IMR-90 (cell line): ENCODE data around the gene PEX5. TPM values are rescaled to one million over a fixed set of nuclear protein-coding genes. Genes with fewer than 3 reads are reported as not detected.

Source experiments
- ATAC-seq: fragments of 200-7000 bp; cut with Tn5 transposase; 2 replicates; pipeline ENCODE4 v1.9.1; 2020; ENCODE audit warnings: low read depth, mild to moderate bottlenecking, moderate library complexity
- BruUV-seq: library from RNA; stranded (reverse); fragments of 400-500 nt; replicated peaks from 2 replicates; lab custom pipeline; 2021; lab: Mats Ljungman, UMichigan
- CTCF ChIA-PET: fragments of 300-600 bp; formaldehyde crosslinking; extraction: SDS; loops from one replicate; lab custom pipeline; 2021; ENCODE audit warnings: antibody characterized with exemption; lab: Yijun Ruan, JAX
- POLR2A ChIA-PET: fragments of 300-600 bp; sonication (Branson Sonifier 250); formaldehyde crosslinking; loops from one replicate; lab custom pipeline; 2022; ENCODE audit warnings: antibody characterized with exemption; ENCODE audit not compliant: unreplicated experiment; lab: Charles Lee
- DNase-seq: peaks from one replicate; pipeline ENCODE4 v3.0.0; 2013
- H2AFZ ChIP-seq: replicated peaks from 2 replicates; pipeline ENCODE3; 2013; ENCODE audit warnings: low read length, mild to moderate bottlenecking; ENCODE audit not compliant: poor library complexity
- H2AK5ac ChIP-seq: 2 replicates; pipeline ENCODE4 v1.6.1; 2013; ENCODE audit warnings: low read depth, low read length, inconsistent platforms
- H2AK9ac ChIP-seq: replicated peaks from 2 replicates; pipeline ENCODE3; 2013; ENCODE audit warnings: mild to moderate bottlenecking, low read depth, low read length, moderate library complexity; ENCODE audit not compliant: poor library complexity
- H2BK120ac ChIP-seq: 2 replicates; pipeline ENCODE4 v1.6.1; 2013; ENCODE audit warnings: low read depth, low read length, inconsistent platforms
- H2BK15ac ChIP-seq: 3 replicates; pipeline ENCODE4 v1.6.1; 2013; ENCODE audit warnings: low read depth, low read length, inconsistent platforms
- H2BK20ac ChIP-seq: 2 replicates; pipeline ENCODE4 v1.6.1; 2013; ENCODE audit warnings: low read depth, mild to moderate bottlenecking, inconsistent platforms, low read length, moderate library complexity
- H2BK5ac ChIP-seq: 2 replicates; pipeline ENCODE4 v1.6.1; 2013; ENCODE audit warnings: mild to moderate bottlenecking, low read depth, low read length, inconsistent platforms; ENCODE audit not compliant: poor library complexity, severe bottlenecking
- H3K14ac ChIP-seq: replicated peaks from 2 replicates; pipeline ENCODE4 v1.6.1; 2013; ENCODE audit warnings: low read depth, low read length, inconsistent platforms
- H3K18ac ChIP-seq: 2 replicates; pipeline ENCODE4 v1.6.1; 2013; ENCODE audit warnings: low read depth, low read length, control low read depth
- H3K23ac ChIP-seq: 2 replicates; pipeline ENCODE4 v1.6.1; 2013; ENCODE audit warnings: low read depth, low read length, inconsistent platforms
- H3K27ac ChIP-seq: 2 replicates; pipeline ENCODE4 v1.5.1; 2013; ENCODE audit warnings: mild to moderate bottlenecking, control low read depth, low read length; ENCODE audit not compliant: insufficient read depth
- H3K27me3 ChIP-seq: 2 replicates; pipeline ENCODE4 v1.6.1; 2013; ENCODE audit warnings: low read length; ENCODE audit not compliant: control insufficient read depth, insufficient read depth
- H3K36me3 ChIP-seq: 2 replicates; pipeline ENCODE4 v1.6.1; 2013; ENCODE audit warnings: low read length, mixed read lengths; ENCODE audit not compliant: control insufficient read depth, insufficient read depth
- H3K4ac ChIP-seq: 2 replicates; pipeline ENCODE4 v1.6.1; 2013; ENCODE audit warnings: low read depth, low read length, inconsistent platforms
- H3K4me1 ChIP-seq: 2 replicates; pipeline ENCODE4 v1.6.1; 2013; ENCODE audit warnings: low read length, mixed read lengths; ENCODE audit not compliant: control insufficient read depth, insufficient read depth
- H3K4me2 ChIP-seq: 2 replicates; pipeline ENCODE4 v1.6.1; 2013; ENCODE audit warnings: low read depth, mild to moderate bottlenecking, control low read depth, low read length, moderate library complexity
- H3K4me3 ChIP-seq: 2 replicates; pipeline ENCODE4 v1.5.1; 2013; ENCODE audit warnings: low read depth, mild to moderate bottlenecking, control low read depth, low read length, moderate library complexity; ENCODE audit not compliant: insufficient read depth
- H3K56ac ChIP-seq: 2 replicates; pipeline ENCODE4 v1.6.1; 2013; ENCODE audit warnings: low read length, inconsistent platforms; ENCODE audit not compliant: insufficient read depth; ENCODE audit errors: extremely low read depth
- H3K79me1 ChIP-seq, 2 experiments: 2 replicates each; pipeline ENCODE4 v1.6.1; 2013; ENCODE audit warnings: low read length in 2 of 2, inconsistent platforms in 1 of 2, low read depth in 1 of 2
- H3K9ac ChIP-seq: 2 replicates; pipeline ENCODE4 v1.6.1; 2013; ENCODE audit warnings: low read depth, low read length, control low read depth
- H3K9me1 ChIP-seq: 2 replicates; pipeline ENCODE4 v1.6.1; 2013; ENCODE audit warnings: low read length, inconsistent platforms; ENCODE audit not compliant: insufficient read depth
- H3K9me3 ChIP-seq: 2 replicates; pipeline ENCODE4 v1.6.1; 2013; ENCODE audit warnings: low read length; ENCODE audit not compliant: control insufficient read depth, insufficient read depth
- H4K20me1 ChIP-seq: 2 replicates; pipeline ENCODE4 v1.6.1; 2013; ENCODE audit warnings: low read length, inconsistent platforms; ENCODE audit not compliant: insufficient read depth
- H4K5ac ChIP-seq: 2 replicates; pipeline ENCODE4 v1.6.1; 2013; ENCODE audit warnings: mild to moderate bottlenecking, low read depth, low read length, control low read depth
- H4K8ac ChIP-seq, 2 experiments: 2 replicates each; pipeline ENCODE4 v1.6.1; 2013; ENCODE audit warnings: low read depth in 2 of 2, low read length in 2 of 2, control low read depth in 1 of 2, inconsistent platforms in 1 of 2
- H4K91ac ChIP-seq: 2 replicates; pipeline ENCODE4 v1.6.1; 2013; ENCODE audit warnings: low read depth, low read length, inconsistent platforms; ENCODE audit not compliant: insufficient read depth
- BHLHE40 ChIP-seq: fragments of 150-350 bp; IDR thresholded peaks from 2 replicates; pipeline ENCODE4 v1.6.1; 2016; ENCODE audit warnings: mild to moderate bottlenecking, low read depth, low read length
- CHD1 ChIP-seq: IDR thresholded peaks from 2 replicates; pipeline ENCODE4 v1.6.1; 2012; ENCODE audit warnings: low read depth, low read length, improper control_type of control experiment
- CTCF ChIP-seq: conservative IDR thresholded peaks from 2 replicates; pipeline ENCODE4 v1.5.1; 2012; ENCODE audit warnings: mild to moderate bottlenecking, low read depth, low read length, improper control_type of control experiment
- FOS ChIP-seq: fragments of 150-350 bp; IDR thresholded peaks from 2 replicates; pipeline ENCODE4 v1.6.1; 2016; ENCODE audit warnings: low read depth, low read length
- MXI1 ChIP-seq: IDR thresholded peaks from 2 replicates; pipeline ENCODE4 v1.6.1; 2012; ENCODE audit warnings: low read depth, mild to moderate bottlenecking, low read length, moderate library complexity, borderline replicate concordance
- RAD21 ChIP-seq: IDR thresholded peaks from 2 replicates; pipeline ENCODE4 v1.6.1; 2012; ENCODE audit warnings: low read length, improper control_type of control experiment
- RFX5 ChIP-seq: IDR thresholded peaks from 2 replicates; pipeline ENCODE4 v1.8.0; 2012; ENCODE audit warnings: low read depth, mild to moderate bottlenecking, low read length, moderate library complexity
- WGBS, 2 experiments: methylation state at CpG; one replicate each; pipeline versions ENCODE4 v1.1.5 to v1.1.7; 2013; ENCODE audit warnings: missing lambda C conversion rate in 2 of 2; ENCODE audit not compliant: insufficient read length in 1 of 2; ENCODE audit errors: extremely low coverage in 2 of 2; 5-methylcytosine and 5-hydroxymethylcytosine counted together
- dilution Hi-C: fragments of 300-500 bp; cut with HindIII; formaldehyde crosslinking; loops from one replicate; pipeline ENCODE4 v1.14.3; 2018; ENCODE audit warnings: low sequenced_read_pairs; ENCODE audit not compliant: unreplicated experiment
- in situ Hi-C: fragments of 300-500 bp; cut with MboI; formaldehyde crosslinking; loops from 3 replicates; pipeline ENCODE4 v1.14.3; 2019; ENCODE audit warnings: low sequenced_read_pairs, inconsistent platforms, mixed read lengths
- intact Hi-C: fragments of 100-400 bp; cut with micrococcal nuclease; formaldehyde crosslinking; loops from 2 replicates; pipeline ENCODE4 v1.10.0; 2022
- polyA plus RNA-seq, 3 experiments: library from polyadenylated mRNA; depleted of rRNA; stranded (reverse); fragments of >200 nt; gene quantifications; 2 replicates each; pipeline ENCODE4 v1.2.3, GENCODE V29; 2012; ENCODE audit warnings: low replicate concordance in 1 of 3
- total RNA-seq: library from RNA; depleted of rRNA; stranded (reverse); fragments of >200 nt; gene quantifications from 2 replicates; pipeline ENCODE4 v1.2.3, GENCODE V29; 2012

PEX5 gene
- total and polyA plus RNA-seq, 2 of the 4 experiments (the other 2 are of a cell fraction): 14.4 to 18.3 TPM

- TF ChIP-seq CHD1 (no peak), RFX5 (no peak), CTCF (no peak), MXI1 (no peak), BHLHE40 (no peak), FOS (no peak), RAD21 (no peak)
- Histone ChIP-seq H3K56ac (no peak overlapping the region), H3K14ac (no peak overlapping the region), H3K9me3 (no peaks in the 10 kb centered on the region), H2BK120ac (no peak overlapping the region), H3K9ac (no peak overlapping the region), H3K23ac (no peak overlapping the region), H4K20me1 (no peaks in the 10 kb centered on the region; the same call in 1 of the 2 replicates), H2AK9ac (peak overlapping the region; percentile 63), H4K5ac (no peak overlapping the region), H4K8ac (no peak overlapping the region), H3K79me1 (no peaks in the 10 kb centered on the region), H3K18ac (no peak overlapping the region), H3K27me3 (no peaks in the 10 kb centered on the region), H3K4ac (no peak overlapping the region), H3K9me1 (no peaks in the 10 kb centered on the region), H2AK5ac (no peak overlapping the region), H3K4me1 (no peaks in the 10 kb centered on the region), H2BK5ac (no peak overlapping the region), H3K4me3 (no peak overlapping the region), H2BK15ac (no peak overlapping the region), H3K4me2 (no peak overlapping the region), H3K27ac (no peak overlapping the region), H3K36me3 (peaks cover 25% of the 10 kb centered on the region), H2BK20ac (no peak overlapping the region), H2AFZ (peak overlapping the region; percentile 23), H4K91ac (no peak overlapping the region)
- intact Hi-C loops (no loop called here), dilution Hi-C loops (no loop called here), in situ Hi-C loops (no loop called here)
- no TSS peak for BruUV-seq
- ChIA-PET CTCF (interaction anchor here (0.8 kb wide), 1 partner anchor 13 kb away, joined by 3 read pairs; no protein-coding TSS in a partner anchor), POLR2A (no interaction called here)
- peak; percentile 14; the same call in 1 of the 2 replicates for ATAC-seq
- no peak for DNase-seq
- 83% methylated on average over 1 of the region's 8 CpGs; no CpG with 5 or more reads in 1 of the 2 experiments for WGBS, 2 experiments
These were observed 33.9 kb upstream of the PEX5 start for GRCh38 chr12:7155471-7156034.
